Sigmoid colon (tissue), 4 donors: ENCODE results near the gene POLR1C.

Source experiments
- CTCF ChIP-seq, 4 experiments: fragments of 450-650 bp in 3 of 4; fragments of 200-600 bp in 1 of 4; IDR thresholded peaks; one replicate each; pipeline ENCODE4 v1.5.1; 2016 to 2019; ENCODE audit warnings: antibody characterized with exemption in 4 of 4, mild to moderate bottlenecking in 3 of 4, moderate library complexity in 2 of 4
- POLR2AphosphoS5 ChIP-seq, 4 donors: sonication (generic); formaldehyde crosslinking; IDR thresholded peaks; one replicate each; pipeline ENCODE4 v1.6.1; 2017; ENCODE audit warnings: antibody characterized with exemption in 4 of 4

GRCh38 chr6:43477235-43478007 is 39.5 kb upstream of the POLR1C start, which contains the start of gene TJAP1:
- TF ChIP-seq POLR2AphosphoS5 (IDR thresholded peaks at IDR 0.05) (peak; percentile 82 to 95 (median 92)), CTCF (IDR thresholded peaks at IDR 0.05) (no peak)
